ENCODE data around the gene CCM2. TPM values are rescaled to one million over a fixed set of nuclear protein-coding genes. Genes with fewer than 3 reads are reported as not detected.
"Not testable (repeated sequence)": the region's sequence is repeated elsewhere in the genome, so short reads cannot be mapped to it uniquely, and the experiment has no call there.

The CCM2 gene
- total RNA-seq, 1 donor from 2014 or later: 22.4 TPM

DNA sequence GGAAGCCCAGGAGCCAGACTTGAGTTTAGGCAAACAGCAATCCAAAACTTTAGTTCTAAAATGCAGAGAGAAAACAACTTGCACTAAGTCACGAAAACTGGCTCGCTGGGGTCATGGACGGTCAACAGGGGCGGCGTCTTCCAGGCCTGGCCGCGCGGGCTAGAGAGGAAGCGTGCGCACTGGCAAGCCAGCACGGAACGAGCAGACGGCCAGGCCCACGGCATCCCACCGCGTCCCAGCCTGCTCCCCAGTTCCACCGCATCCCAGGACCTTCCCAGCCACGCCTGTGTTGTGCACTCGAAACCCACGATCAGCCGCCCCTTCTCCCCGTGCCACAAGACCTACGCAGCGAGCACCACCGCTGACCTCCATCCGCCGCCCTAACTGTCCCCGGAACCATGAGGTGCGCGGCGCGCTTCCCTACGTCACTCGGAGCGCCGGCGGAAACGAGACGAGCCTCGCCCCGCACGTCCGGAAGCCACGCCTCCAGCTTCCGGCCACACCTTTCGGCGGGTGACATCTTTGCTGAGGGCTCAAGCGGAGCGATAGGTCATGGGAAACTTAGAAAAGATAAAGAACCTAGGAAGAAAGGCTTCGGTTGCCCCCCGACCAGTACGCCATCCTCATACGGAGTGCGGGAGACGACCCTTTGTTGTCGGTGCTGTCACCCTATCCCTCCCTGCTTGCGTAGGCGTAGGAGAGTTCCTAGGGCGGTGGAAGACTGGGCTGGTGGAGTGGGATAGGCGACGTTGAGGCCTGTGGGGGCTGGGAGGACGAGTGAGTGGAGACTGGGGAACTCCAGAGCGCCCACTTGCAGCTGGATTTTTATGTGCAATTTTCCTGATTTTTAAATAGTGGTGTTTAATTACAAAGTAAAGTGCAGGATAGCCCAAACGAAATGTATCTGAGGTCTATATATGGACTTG, 111.6 kb downstream of the CCM2 start, which contains the start of gene TBRG4:
TBRG4 (minus strand) TSS at position 400 of the 926 bp plus-strand sequence. CDS start 2,460 bp downstream, outside the sequence.
- peak; percentile 84 to 89 for DNase-seq (ENCODE audit: low spot score in 2 of 2)
- FAIRE-seq: no peak

GRCh38 chr7:45112648-45113047, 112.6 kb downstream of the CCM2 start:
- DNase-seq (ENCODE audit: low spot score in 2 of 2) (no peak), FAIRE-seq (no peak)

- FAIRE-seq; DNase-seq (ENCODE audit: low spot score in 2 of 2): not testable (repeated sequence)
These were observed 114.3 kb downstream of the CCM2 start for GRCh38 chr7:45114257-45114656.

- FAIRE-seq (no peak), DNase-seq (ENCODE audit: low spot score in 2 of 2) (no peak)
These were observed 114.9 kb downstream of the CCM2 start for GRCh38 chr7:45114926-45115325.

DNA sequence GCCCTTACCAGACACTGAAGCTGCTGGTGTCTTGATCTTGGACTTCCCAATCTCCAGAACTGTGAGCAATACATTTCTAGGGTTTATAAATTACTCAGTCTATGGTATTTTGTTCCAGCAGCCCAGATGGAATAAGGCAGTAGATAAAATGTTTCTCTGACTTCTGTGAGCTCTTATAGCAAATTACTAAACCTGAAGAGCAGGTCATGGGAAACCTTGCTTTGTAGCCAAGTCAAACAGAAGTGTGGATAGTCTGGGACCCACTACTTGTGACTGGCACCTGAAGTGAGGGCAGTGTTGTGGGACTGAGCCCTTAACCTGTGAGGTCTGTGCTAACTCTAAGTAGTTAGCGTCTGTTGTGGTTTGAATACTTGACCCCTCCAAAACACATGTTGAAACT, 116.0 kb downstream of the CCM2 start:
- FAIRE-seq (no peak), DNase-seq (ENCODE audit: low spot score in 2 of 2) (no peak)

GRCh38 chr7:45117582-45117981, 117.6 kb downstream of the CCM2 start:
- FAIRE-seq (no peak), DNase-seq (ENCODE audit: low spot score in 2 of 2) (no peak)

DNA sequence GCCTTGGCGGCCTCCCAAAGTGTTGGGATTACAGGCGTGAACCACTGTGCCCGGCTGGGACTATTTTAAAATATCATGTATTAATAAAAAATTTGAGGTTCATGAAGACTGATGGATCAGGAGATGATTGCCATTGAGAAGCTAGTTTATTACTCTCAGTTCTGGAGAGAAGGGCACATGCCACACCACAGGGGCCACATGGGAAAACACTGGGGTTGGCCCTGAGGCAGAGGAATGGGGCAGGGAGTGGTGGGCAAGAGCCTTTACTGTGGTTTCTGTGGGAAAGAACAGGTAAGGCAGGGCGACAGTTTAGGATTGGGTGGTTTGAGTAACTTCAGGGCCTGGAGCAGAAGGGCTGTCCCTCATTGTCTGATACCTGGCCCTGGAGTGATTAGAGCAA, 118.3 kb downstream of the CCM2 start:
- no peak for FAIRE-seq
- DNase-seq (ENCODE audit: low spot score in 2 of 2): no peak

DNA sequence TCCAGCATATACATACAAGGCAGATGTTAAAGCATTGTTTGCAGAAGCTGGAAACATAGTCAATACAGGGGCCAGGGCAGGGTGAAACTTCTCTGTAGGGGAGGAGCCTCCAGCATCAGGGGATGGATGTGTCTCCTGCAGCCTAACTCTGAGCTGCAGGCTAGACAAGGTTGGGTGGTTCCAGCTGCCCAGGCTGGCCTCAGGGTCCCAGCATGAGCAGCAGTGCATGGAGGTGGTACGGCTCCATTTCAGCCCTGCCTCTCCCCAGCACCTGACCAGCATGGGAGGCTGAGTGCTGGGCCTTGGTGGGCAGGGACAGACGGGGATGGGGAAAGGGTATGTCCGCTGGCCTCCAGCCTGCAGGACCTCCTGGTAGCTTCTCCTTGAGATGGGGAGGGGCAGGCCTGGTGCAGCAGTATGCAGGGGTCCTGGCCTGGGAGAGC, 118.9 kb downstream of the CCM2 start:
- FAIRE-seq (no peak), DNase-seq (ENCODE audit: low spot score in 2 of 2) (no peak)

GRCh38 chr7:45119550-45119949, 119.5 kb downstream of the CCM2 start:
- no peak for FAIRE-seq

DNA sequence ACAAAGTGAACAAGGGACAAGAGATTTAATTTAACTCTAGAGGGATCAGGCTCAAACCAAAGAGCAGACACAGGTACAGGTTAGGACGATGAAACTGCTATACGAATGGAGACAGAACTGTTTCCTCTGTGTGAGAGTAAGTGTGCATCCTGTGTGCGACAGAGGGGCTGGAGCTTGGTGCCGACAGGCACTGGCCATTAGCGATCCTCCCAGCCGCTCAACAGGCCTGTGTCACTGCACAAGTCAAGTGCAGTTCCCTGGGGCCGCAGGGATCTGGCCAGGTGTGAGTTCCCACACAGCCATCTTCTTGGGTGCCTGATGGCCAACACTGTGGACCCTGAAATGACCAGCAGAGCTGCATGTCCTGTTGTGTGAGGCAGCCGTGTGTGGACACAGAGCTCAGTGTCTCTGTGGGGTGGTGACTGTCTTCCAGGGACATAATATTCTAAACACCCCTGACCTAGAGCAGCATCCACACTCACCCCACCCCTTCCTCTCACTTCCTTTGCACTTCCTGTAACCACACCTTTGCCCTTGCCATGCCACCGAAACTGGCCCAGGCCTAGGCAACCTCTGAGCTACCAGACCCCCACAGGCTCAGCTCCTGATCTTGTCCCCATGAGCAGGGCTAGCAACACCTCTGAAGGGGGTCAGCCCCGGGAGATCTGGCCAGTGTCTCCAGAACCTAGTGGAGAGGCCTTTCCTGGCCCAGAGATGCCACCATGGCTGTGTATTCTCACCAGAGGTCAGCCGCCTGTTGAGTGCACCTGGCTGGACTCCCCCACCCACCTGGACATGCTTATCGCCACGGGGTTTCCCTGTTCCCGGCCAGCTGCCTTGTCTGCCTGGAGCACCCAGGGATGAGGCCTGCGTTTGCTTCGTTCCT, 123.2 kb downstream of the CCM2 start:
- DNase-seq (ENCODE audit: low spot score in 2 of 2) (no peak), FAIRE-seq (no peak)

More at GRCh38 chr7:45119550-45119949, 119.5 kb downstream of the CCM2 start:
- no peak for DNase-seq (ENCODE audit: low spot score in 2 of 2)

DNA sequence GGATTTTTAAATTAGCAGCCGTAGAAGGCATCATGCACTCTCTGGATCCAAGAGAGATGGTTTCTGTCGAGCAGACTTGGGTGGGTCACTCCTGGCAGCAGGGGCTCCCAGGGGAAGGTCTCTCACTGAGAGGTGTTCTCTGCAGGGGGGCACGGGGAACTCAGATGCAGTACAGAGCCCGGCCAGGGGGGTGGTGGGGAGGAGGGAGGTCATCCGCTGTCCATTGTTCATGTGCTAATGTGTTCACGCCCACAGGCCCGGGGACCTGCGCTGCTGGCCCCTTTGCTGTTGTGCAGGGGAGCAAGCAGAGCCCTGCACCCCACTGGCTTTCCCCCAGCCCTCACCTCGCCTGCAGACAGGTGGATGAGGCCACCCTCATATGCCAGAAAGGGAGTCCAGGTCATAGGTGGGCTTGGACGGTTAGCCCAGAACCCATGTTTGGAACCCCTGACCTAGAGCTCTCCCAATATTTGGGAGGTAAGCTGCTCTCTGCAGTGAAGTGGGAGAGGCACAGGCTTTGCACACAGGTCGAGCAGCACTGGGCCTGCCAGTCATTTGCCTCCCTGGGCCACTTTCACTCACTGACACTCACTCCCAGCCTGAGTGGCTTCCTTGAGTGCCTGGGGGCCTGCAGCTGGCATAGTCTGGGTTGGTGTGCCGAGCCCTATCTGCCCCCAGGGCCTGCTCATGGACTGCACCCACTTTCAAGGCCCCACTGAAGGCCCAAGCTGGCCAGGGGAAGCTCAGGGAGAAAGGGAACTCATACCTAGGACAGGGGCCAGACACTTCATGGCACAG, 124.1 kb downstream of the CCM2 start:
- no peak for FAIRE-seq
- DNase-seq (ENCODE audit: low spot score in 2 of 2): no peak

DNA sequence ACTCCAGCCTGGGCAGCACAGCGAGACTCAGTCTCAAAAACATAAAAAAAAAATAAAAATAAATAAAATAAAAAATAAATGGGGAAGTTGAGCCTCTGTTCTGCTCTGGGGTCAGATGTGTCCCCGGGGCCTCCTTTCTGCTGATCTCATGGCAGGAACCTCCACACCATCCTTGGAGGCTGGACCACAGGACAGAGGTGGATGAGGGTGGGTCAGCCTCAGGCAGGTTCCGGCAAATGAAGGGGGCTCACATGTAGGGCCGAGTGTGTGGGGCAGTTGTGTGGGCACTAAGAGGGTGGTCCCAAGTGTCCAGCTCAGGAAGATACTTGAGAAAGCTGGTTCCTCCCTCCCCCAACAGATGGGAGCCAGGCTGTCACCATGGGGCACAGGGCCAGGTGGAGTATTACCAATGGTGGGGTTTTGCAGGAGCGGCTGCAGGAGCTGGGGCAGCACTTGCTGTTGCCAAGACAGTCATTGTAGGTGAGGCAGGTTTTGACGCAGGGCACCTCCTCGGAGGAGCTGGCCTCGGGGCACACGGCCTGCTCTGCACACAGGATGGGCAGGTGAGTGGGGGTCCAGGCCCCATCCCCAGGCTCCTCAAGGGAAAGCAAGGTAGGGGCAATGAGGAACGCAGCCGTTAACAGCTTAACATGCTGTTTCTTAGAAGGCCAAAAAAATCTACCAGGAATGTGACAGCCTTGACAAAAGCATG, 125.3 kb downstream of the CCM2 start:
- DNase-seq (ENCODE audit: low spot score in 2 of 2) (no peak), FAIRE-seq (no peak)

Small RNA genes lying within 50 kb of the gene (small RNA-seq; reads per million reads assigned to genes)
- 2.1 reads per million, percentile 83 among the genes with 10 or more reads in this experiment for gene SNORA5A
- not detected for gene SNORA5B
- 12.8 reads per million, percentile 96 among the genes with 10 or more reads in this experiment for gene SNORA5C

Other genes starting within 250 kb of the CCM2 start
- gene PPIA, start 203.5 kb upstream of the CCM2 start, total RNA-seq: 518 TPM
- gene H2AZ2, start 152.1 kb upstream of the CCM2 start, total RNA-seq: 227 TPM
- 36.7 TPM for gene PURB, start 114.7 kb upstream of the CCM2 start, total RNA-seq
- gene MYO1G, start 21.2 kb upstream of the CCM2 start, total RNA-seq: 0.41 TPM
- 4.9 TPM for gene NACAD, start 88.8 kb downstream of the CCM2 start, total RNA-seq
- gene TBRG4, start 111.5 kb downstream of the CCM2 start, total RNA-seq: 60.7 TPM
- 5.7 TPM for gene RAMP3, start 157.6 kb downstream of the CCM2 start, total RNA-seq